K562 treated with DMSO at 1 percent for 48 hours (cell line): Measurements from ENCODE around the gene RNU7-1. TPM values are rescaled to one million over a fixed set of nuclear protein-coding genes. Genes with fewer than 3 reads are reported as not detected.

Experiments
- total RNA-seq: library from RNA; unstranded; fragments of 300-600 nt; gene quantifications from 2 replicates; pipeline ENCODE4 v1.2.3, GENCODE V29; 2022; ENCODE audit warnings: low replicate concordance; ENCODE audit errors: extremely low read depth

The RNU7-1 gene
- total RNA-seq, result not detected in 2 replicates

GRCh38 chr12:6943722-6944380, at the start of gene RNU7-1, which contains the start of gene C12orf57:
TSS of gene RNU7-1 (plus strand) at chr12:6943816.
TSS of gene C12orf57 (plus strand) at chr12:6944022. CDS start at chr12:6944122, 100 bp downstream.

GRCh38 chr12:6904280-6905276, 39.0 kb upstream of the RNU7-1 start, which contains the start of gene LRRC23:
TSS of gene LRRC23 (plus strand) at chr12:6904822. CDS start at chr12:6905634, 812 bp downstream.

GRCh38 chr12:6914246-6914946, 29.2 kb upstream of the RNU7-1 start, which contains the start of gene ENO2:
TSS of gene ENO2 (plus strand) at chr12:6914580. CDS start at chr12:6915833, 1,253 bp downstream.

GRCh38 chr12:6927379-6928021, 16.1 kb upstream of the RNU7-1 start, which contains the start of gene ATN1:
TSS of gene ATN1 (plus strand) at chr12:6927959. CDS start at chr12:6934002, 6,043 bp downstream.

GRCh38 chr12:6950811-6951540, 7.4 kb downstream of the RNU7-1 start, which contains the start of gene PTPN6:
TSS of gene PTPN6 (plus strand) at chr12:6951356. CDS start at chr12:6951513, 157 bp downstream.

Other genes starting within 250 kb of the RNU7-1 start
- gene PIANP, start 243.0 kb upstream of the RNU7-1 start, total RNA-seq, result not detected in 2 replicates
- gene COPS7A, start 219.8 kb upstream of the RNU7-1 start, total RNA-seq, result not detected in 2 replicates
- not detected in 2 replicates for gene MLF2, start 190.7 kb upstream of the RNU7-1 start, total RNA-seq
- 561 TPM in 1 of 2 replicates, not detected in the other for gene PTMS, start 177.5 kb upstream of the RNU7-1 start, total RNA-seq
- gene LAG3, start 171.3 kb upstream of the RNU7-1 start, total RNA-seq, result not detected in 2 replicates
- gene CD4, start 154.3 kb upstream of the RNU7-1 start, total RNA-seq, result not detected in 2 replicates
- gene GPR162, start 122.0 kb upstream of the RNU7-1 start, total RNA-seq, result not detected in 2 replicates
- not detected in 2 replicates for gene P3H3, start 115.4 kb upstream of the RNU7-1 start, total RNA-seq
- not detected in 2 replicates for gene GNB3, start 102.9 kb upstream of the RNU7-1 start, total RNA-seq
- gene CDCA3, start 92.5 kb upstream of the RNU7-1 start, total RNA-seq, result not detected in 2 replicates
- 152 TPM in 1 of 2 replicates, not detected in the other for gene USP5, start 91.7 kb upstream of the RNU7-1 start, total RNA-seq
- 376 TPM in 1 of 2 replicates, not detected in the other for gene TPI1, start 76.3 kb upstream of the RNU7-1 start, total RNA-seq
- gene SPSB2, start 70.5 kb upstream of the RNU7-1 start, total RNA-seq, result not detected in 2 replicates
- not detected in 2 replicates for gene LRRC23, start 39.0 kb upstream of the RNU7-1 start, total RNA-seq
- gene ENO2, start 29.2 kb upstream of the RNU7-1 start, total RNA-seq, result not detected in 2 replicates
- not detected in 2 replicates for gene ATN1, start 15.9 kb upstream of the RNU7-1 start, total RNA-seq
- not detected in 2 replicates for gene C12orf57, start 206 bp downstream of the RNU7-1 start, total RNA-seq
- not detected in 2 replicates for gene PTPN6, start 7.5 kb downstream of the RNU7-1 start, total RNA-seq
- gene PHB2, start 26.8 kb downstream of the RNU7-1 start, total RNA-seq, result not detected in 2 replicates
- not detected in 2 replicates for gene EMG1, start 27.1 kb downstream of the RNU7-1 start, total RNA-seq
- not detected in 2 replicates for gene LPCAT3, start 74.7 kb downstream of the RNU7-1 start, total RNA-seq
- not detected in 2 replicates for gene C1S, start 116.9 kb downstream of the RNU7-1 start, total RNA-seq
- not detected in 2 replicates for gene C1R, start 148.6 kb downstream of the RNU7-1 start, total RNA-seq
- gene C1RL, start 165.4 kb downstream of the RNU7-1 start, total RNA-seq, result not detected in 2 replicates
- not detected in 2 replicates for gene RBP5, start 185.1 kb downstream of the RNU7-1 start, total RNA-seq
- gene CLSTN3, start 186.6 kb downstream of the RNU7-1 start, total RNA-seq, result not detected in 2 replicates
- gene PEX5, start 245.9 kb downstream of the RNU7-1 start, total RNA-seq, result not detected in 2 replicates